GM18498 (cell line): ENCODE measurements around the gene CARTPT.
A peak's percentile ranks its signal among the peaks of the same experiment; 100 is the strongest.

Experiments used
- ATAC-seq: cut with Tn5 transposase; IDR thresholded peaks from one replicate; pipeline ENCODE4 v1.9.1; 2021; ENCODE audit warnings: mild to moderate bottlenecking, moderate library complexity; ENCODE audit not compliant: unreplicated experiment

Gene CARTPT

DNA sequence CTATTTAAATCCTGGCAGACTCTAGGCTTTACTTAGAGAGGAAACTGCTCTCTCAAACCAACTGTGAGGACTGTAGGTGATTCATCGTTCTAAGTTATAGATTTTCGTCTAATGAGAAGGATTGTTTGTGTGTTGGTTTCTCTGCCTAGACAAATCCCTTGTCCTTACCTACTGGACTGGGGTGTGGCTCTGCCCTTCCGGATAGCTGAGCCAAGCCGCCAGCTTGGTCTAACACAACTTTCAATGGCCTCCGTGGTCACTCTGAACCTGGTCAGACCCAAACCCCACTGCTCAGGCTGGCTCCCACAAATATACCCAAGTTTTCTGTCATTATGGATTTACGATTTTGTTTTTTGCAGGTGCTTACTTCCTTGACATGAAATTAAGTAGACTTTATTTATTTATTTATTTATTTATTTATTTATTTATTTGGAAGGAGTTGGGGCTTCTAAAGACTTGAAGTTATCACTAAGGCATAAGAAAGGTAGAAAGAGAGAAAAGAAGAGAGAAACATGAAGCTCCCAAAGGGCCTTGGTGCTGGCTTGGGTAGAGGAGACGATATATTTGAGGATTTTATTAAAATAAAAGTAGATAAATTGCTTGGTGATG lies 19.0 kb downstream of the CARTPT start:
- no peak for ATAC-seq

DNA sequence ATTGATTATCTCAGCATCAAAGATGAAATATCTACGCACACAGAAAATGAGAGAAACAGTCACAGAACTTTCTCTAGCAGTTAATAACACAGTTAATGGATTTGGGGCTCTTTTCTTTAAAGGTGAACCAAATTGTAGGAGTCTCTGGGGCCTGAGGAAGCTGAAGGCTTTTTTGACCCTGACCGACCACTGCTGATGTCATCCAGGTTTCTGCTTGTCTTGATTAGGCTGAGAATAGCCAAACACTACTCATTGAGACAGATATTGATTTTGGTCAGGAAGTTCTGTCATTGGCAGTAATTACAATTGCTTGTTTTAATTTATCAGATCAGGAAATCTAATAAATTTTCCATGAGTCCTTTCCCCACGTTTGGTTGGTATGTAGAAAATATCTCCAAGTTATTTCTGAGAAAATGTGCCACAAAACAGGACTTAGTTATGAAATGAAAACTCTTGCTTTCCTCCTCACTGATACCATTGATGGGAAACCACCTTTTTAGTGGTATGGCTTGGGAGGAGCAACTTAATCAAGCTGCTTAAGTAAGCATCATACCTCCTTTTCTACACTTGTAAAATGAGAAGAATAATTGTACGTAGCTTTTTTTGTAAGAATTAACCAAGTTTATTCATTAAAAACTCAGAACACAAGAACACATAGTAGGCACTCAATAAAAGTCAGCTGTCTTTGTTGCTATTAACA lies 19.7 kb downstream of the CARTPT start:
- ATAC-seq, result no peak

DNA sequence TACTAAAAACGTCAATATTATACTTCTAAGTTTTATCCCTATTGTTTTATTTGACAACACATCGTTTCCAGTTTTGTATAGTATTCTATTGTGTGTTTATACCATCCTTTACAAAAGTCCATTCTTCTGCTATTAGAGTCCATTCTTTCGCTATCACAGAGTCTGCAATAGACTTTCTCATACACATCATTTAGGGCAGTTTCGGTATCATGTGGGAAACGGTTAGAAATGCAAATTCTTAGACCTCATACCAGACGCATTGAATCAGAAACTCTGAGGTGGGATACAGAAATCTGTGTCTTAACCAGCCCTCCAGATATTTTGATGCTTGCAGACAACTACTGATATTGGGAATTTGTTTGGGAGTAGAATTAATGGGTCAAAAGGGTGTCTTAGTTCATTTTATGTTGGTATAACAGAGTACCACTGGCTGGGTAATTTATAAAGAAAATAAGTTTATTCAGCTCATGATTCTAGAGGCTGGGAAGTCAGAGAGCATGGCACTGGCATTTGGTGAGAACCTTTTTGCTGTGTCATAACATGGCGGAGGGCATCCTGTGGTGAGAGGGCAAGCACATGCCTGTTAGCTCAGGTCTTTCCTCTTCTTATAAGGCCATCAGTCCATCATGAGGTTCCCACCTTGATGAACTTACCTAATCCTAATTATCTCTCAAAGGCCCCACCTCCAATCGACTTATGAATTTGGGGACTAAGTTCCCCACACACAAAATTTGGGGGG lies 21.1 kb downstream of the CARTPT start:
- ATAC-seq, result peak; percentile 92

DNA sequence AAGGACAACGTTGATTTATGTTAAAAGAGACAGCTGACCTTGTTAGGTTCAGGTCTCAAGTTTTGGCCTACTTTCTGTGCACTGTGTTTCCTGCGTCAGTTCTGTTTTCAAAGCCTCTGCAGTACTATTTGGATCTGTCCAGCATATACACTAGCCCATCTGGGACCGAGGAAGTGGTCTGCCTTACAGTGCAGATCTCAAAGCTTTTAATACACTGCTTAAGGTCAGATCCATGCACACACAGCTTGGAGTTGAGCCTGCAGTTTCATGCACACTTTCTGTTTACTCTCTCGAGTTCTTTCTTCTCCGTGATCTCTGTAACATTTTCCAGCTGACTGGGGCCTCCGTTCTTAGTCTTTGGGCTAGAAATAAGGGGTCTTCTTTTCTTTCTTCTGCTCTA lies 24.1 kb downstream of the CARTPT start:
- ATAC-seq, result no peak

DNA sequence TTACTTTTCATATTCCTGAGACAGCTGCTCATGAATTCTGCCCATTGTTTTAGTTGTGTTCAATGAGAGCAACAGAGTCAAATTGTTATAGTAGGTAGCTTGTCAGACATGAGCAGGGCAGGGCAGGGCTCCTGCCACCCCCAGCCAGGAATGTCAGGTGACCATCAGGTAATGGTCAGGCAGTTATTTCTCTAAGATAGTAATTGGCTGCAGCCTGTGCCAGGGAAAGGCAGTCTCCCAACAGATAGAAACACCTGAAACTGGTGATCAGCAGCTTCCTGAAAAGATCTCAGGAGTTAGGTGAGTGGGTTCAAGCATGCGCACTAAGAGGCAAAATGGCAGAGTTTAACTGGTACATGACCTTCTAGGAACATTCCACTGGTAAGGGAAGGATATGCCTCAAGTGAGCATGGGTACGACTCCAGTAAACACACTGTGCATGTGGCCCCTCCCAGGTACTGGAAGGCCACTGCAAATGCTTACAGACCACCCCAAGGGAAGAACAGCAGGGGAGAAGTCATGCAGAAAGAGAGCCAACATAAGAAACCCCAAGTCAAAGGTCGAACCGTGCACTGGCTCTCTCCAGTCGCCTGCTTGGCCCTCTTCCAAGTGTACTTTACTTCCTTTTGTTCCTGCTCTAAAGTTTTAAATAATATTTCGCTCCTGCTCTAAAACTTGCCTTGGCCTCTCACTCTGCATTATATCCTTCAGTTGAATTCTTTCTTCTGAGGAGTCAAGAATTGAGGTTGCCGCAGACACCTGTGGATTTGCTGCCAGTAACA lies 25.1 kb downstream of the CARTPT start:
- no peak for ATAC-seq

DNA sequence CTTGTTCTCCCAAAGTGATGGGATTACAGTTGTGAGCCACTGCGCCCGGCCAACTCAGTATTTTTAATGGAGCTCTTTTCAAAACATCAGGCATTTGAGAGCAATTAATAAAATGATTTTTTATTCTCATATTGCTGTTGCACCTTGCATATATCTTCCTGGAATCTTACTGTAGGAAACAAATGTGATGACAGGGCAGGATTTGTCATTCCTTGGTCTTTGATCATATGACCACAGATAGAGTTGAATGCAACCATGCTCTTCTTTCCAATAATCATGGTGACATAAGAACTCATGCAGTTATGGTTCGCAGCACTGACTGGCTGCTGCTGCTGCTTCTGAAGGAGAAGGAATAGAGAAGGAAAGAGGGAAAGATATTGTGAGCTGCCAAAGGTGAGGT lies 28.1 kb downstream of the CARTPT start:
- no peak for ATAC-seq

DNA sequence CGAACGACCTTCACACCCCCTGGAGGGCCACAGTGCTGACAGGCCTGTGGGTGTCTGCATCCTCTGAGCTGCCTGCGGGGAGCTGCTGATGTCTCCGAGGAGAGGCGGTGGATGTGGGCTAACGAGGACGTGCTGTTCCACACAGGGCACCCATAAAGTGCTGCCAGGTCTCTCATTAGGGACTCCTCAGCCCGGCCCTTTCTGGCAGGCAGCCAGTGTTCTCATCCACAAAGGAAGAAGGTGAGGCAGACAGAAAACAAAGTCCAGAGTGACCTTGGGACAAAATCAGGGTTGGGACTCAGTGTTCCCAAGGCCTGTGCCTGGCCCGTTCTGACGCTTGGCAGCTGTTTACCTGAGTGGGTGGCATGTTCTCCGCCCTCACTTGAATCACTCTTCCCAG lies 29.3 kb downstream of the CARTPT start:
- ATAC-seq, result no peak

DNA sequence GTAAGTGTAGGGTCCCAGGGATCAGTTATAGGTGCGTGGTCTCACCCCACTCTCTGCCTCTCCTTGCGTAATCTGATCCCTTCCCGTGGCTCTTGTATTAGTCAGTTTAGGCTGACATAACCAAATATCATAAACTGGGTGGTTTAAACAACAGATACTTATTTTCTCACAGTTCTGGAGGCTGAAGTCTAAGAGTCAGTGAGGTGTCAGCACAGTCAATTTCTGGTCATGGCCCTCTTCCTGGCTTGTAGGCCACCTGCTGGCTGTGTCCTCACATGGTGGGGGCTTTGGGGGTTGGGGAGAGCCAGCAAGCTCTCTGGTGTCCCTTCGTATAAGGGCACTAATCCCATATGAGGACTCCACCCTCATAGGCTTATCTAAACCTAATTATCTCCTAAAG lies 32.3 kb downstream of the CARTPT start:
- no peak for ATAC-seq

DNA sequence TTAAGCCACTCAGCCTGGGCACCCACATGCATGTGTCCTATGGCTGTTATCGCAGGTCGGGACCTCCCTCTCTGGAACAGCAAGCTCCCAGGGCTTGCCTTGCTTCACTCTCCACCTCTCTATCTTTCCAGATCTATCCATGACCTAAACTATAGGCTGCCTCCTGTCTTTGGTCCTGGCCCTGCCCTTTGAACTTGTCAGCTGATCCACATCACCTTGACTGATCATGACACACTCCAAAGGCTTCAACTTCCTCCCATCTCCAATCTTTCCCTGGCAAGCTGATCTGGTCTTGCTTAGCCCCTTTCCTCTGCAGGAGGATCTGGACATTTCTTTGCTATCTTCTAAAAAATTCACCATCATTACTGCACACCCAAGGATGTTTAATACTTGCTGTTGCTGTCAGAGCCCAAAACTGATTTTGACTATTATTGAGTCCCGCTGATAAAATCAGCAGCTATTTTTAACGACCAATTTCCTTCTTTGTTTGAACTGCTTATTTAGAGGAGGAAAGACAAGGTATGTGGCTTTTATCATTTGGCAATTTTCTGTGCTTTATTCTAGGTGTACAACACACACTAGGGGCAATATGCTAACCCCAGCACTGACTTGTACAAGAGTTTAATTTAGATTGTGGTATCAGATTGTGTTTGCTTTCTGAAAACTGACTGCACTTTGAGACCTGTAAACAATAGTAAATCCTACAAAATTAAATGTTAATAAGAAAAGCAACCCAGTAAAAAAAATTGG lies 33.5 kb downstream of the CARTPT start:
- no peak for ATAC-seq

DNA sequence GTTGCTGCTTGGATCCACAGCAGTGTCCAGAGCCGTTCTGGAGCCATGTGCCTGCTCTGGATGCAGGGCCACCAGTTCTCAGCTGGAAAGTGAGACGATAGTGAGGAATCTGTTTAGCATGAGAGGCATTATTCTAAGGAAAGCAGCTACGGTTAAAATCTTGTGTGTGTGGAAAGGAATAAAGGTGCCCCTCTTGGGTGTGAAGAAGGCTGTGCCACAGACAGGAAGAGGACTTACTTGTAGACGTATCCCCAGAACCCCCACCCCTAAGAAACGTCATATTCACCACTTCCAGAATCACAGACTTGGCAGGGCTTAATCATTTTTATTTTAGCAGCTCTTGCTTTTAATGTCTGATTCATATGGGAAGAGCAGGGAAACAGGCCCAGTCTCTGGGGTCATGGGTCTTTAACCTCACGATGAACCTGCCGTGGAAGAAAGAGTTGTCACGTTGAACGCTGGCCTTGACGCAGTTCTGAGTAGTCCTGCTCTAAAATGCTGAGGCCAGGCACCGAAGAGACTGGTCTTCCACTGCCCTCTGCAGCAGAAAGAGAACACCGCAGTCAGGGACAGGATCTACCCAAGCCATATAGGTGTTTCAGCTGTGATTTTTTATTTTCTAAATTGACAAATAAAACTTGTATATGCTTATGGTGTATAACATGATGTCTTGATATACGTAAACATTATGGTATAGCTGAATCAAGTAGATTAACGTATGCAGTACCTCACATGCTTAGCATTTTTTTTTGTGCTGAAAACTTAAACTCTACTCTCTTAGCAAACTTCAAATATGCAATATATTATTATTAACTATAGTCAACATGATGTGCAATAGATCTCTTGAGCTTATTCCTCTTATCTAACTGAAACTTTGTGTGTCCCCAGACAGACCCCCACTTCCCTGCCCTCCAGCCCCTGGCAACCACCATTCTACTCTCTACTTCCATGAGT lies 38.8 kb downstream of the CARTPT start:
- ATAC-seq, result peak; percentile 99

DNA sequence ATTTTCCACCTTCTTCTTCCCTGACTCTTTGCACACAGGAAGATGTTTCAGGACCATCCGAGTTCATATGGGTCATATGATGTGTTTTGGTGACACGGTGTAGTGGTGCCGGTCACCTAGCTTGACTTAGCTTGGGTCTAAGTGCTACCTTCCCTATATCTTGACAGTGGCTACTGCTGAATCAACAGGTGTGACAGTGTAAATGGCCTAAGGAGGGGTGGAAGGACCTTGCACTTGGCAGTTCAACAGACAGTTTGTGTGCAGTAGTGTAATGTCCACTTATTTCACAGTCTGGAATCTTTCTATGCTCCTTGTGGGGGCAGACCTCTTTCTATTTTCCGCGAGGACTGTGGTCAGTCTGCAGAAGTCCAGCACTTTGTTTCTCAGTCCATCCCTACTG lies 43.8 kb downstream of the CARTPT start:
- no peak for ATAC-seq

DNA sequence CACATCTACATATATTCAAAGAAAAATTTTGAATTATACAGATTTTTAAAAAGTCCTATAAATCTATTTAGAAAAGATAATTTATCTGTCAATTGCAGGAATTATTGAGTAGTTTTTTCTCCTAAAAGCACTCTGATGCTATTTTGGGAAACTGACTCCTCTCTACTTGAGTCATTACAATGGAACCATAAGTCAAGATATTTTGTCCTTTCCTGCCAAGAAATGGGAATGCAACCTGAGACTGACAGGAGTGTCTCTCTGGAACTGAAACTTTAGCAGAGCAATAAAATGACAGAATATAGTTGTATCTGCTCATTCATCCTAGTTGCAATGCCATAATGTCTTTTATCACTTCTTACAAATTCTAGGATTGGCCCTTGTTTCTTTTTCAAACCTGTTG lies 48.6 kb downstream of the CARTPT start:
- ATAC-seq, result no peak

DNA sequence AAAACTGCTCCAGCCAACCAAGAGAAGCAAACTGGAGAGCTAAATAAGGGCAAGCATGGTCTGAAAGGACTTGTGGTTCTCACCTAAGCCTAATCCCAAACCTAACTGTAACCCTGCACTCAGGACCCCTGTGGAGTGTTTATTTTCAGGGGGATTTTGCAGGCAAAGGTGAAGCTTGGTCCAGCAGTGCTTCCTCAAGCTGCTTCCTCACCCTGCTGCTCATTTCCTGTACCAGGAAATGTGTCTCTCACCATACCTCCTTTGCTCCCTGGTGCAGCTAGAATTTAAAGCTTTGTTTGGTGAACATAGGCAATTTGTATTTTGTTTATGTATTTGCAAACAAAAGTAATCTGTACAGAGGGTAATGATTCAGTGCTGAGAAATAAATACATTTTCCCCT lies 50.2 kb downstream of the CARTPT start:
- no peak for ATAC-seq

DNA sequence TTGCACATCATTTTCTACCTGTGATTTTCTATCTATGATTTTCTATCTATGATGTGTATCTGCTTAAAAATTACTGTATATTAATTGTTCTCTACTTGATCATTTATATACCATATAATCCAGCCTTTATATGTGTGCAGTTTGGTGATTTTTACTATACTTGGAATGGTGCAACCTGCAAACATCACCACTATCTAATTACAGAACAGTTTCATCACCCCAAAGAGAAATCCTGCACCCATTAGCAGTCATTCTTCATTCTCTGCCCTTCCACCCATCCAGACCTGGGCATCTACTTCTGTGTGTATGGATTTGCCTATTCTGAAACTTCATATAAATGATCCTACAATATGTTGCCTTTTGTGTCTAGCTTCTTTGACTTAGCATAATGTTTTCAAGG lies 51.3 kb downstream of the CARTPT start:
- ATAC-seq, result no peak
